22Rv1 (cell line): ENCODE measurements around the gene MED7.

Experiments
- CTCF ChIP-seq: fragments of 450-650 bp; IDR thresholded peaks from 2 replicates; pipeline ENCODE4 v1.5.1; 2017; ENCODE audit warnings: mild to moderate bottlenecking
- ZFX ChIP-seq: fragments of 450-650 bp; IDR thresholded peaks from 2 replicates; pipeline ENCODE4 v1.6.1; 2017; ENCODE audit warnings: antibody characterized with exemption, borderline replicate concordance

- no peak for TF ChIP-seq CTCF
- TF ChIP-seq ZFX, result no peak
Measured at GRCh38 chr5:157142317-157143126, at the start of gene MED7.
